HG03097 (cell line): ENCODE results near the gene CD8B2.
"Not testable (repeated sequence)": the region's sequence is repeated elsewhere in the genome, so short reads cannot be mapped to it uniquely, and the experiment has no call there.

Experiments
- ATAC-seq: cut with Tn5 transposase; IDR thresholded peaks from one replicate; pipeline ENCODE4 v1.9.1; 2021; ENCODE audit not compliant: unreplicated experiment, low FRiP score

CD8B2 gene

GRCh38 chr2:106486551-106487385, at the start of gene CD8B2:
Gene CD8B2, plus strand, starts transcription at chr2:106487364. Its CDS starts 63 bp downstream, at chr2:106487427.
- not testable (repeated sequence) for ATAC-seq

DNA sequence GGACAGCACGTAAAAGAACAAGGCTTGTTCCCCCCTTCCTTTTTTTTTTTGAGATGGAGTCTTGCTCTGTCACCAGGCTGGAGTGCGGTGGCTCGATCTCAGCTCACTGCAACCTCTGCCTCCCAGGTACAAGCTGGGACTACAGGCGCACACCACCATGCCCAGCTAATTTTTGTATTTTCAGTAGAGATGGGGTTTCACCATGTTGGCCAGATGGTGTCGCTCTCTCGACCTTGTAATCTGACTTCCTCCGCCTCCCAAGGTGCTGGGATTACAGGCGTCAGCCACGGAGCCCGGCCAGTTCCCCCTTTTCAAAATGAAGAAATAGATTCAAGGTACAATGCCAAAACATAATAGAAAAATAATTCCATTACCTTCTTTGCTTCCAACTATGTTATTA, 25.3 kb upstream of the CD8B2 start:
- not testable (repeated sequence) for ATAC-seq

DNA sequence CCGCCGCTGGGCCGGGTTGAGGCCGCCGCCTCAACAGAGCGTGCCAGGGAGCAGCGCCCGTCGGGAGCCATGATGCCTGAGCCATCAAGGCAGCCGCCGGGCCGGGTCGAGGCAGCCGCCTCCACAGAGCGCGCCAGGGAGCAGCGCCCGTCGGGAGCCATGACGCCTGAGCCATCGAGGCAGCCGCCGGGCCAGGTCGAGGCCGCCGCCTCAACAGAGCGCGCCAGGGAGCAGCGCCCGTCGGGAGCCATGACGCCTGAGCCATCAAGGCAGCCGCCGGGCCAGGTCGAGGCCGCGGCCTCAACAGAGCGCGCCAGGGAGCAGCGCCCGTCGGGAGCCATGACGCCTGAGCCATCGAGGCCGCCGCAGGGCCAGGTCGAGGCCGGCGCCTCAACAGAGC, 19.6 kb upstream of the CD8B2 start:
- ATAC-seq = not testable (repeated sequence)

DNA sequence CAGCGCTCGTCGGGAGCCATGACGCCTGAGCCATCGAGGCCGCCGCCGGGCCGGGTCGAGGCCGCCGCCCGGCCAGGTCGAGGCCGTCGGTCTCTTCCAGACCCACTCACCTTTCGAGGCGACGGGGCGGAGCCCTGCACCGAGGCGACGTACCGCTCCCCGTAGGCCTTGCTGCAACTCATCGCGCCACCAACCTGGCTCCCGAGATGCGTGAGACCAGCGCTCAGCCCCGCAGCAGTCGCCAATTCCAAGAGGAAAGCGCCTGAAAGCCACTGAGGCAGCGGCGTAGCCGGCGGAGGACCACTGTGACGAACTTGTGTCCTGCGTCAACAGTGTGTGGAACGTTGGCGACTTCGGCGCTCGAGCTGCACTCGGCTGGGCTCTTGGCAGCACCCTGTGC, 19.1 kb upstream of the CD8B2 start, which contains the start of gene RGPD3:
RGPD3 (minus strand) TSS at position 307 of the 400 bp plus-strand sequence; CDS start at position 182, 125 bp downstream.
- ATAC-seq = not testable (repeated sequence)

- not testable (repeated sequence) for ATAC-seq
Observed at GRCh38 chr2:106470658-106471057, 16.5 kb upstream of the CD8B2 start.

DNA sequence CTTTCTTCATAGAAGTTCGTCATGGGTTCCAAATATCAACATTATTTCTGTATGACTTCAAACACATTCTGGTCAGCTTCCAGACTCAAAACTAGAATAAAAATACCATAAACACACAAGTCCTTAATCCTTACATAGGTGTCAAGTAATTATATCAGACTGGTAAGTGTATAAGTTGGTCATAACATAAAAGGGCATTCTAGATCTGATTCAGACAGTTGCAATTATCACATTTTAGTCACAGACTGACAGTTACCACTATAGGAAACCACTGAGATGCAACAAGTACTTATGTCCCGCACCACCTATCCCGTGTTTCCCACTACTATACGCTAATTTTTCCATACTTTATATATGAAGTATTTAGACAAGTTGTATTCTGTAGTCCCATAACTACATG, 9.5 kb upstream of the CD8B2 start:
- not testable (repeated sequence) for ATAC-seq

DNA sequence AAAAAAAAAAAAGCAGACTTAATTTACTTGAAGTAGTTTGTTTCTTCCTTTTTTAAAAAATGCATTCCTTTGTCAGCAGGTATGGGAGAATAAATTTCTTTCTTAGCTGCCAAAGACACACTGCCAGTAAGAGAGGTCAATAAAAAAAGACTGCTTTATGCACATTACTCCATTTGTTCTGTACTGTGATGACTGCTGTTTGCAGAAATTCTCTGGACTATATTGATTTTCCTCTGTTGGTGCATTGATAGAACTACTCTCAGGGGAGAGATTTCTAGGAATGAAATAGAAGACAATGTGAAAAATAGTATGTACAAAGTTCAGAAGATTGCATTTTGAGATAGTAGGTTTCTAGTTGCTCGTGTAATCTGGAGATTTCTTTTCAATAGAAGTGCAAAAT, 7.6 kb upstream of the CD8B2 start:
- not testable (repeated sequence) for ATAC-seq

DNA sequence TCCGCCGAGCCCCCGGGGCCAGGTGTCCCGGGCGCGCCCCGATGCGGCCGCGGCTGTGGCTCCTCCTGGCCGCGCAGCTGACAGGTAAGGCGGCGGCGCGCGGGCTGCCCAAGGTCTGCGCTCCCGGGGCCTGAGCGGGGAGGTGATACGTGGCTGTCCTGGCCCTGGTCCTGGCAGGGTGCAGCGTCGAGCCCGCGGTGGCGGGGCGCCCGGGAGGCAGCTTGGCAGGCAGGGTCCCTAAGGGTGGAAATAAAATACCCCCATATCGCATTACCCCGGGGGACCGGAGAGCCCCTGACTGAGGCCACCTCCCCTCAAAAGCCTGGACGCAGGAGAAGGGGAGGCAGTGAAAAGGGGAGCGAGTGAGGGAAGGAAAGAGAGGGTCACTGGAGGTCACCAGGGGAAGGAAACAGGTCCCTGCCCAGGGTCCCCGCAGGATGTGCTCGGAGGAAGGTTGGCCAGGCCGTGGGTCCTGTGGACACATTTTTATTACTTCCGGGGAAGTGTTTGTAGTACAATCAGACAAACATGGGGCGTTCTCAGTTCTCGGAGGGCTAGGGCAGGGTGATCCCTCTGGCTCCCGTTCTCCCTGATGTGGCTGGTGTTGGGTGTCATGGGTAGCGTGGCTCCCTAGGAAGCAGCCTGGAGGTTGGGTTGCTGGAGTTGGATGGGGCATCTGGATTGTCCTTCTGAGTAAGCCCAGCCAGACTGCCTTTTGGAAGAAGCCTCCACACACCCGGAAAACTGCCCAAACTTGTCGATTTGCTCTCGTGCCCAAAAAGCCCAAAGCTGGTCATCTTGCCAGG, 425 bp downstream of the CD8B2 start:
- not testable (repeated sequence) for ATAC-seq

GRCh38 chr2:106489701-106490100, 2.5 kb downstream of the CD8B2 start:
- ATAC-seq = not testable (repeated sequence)

DNA sequence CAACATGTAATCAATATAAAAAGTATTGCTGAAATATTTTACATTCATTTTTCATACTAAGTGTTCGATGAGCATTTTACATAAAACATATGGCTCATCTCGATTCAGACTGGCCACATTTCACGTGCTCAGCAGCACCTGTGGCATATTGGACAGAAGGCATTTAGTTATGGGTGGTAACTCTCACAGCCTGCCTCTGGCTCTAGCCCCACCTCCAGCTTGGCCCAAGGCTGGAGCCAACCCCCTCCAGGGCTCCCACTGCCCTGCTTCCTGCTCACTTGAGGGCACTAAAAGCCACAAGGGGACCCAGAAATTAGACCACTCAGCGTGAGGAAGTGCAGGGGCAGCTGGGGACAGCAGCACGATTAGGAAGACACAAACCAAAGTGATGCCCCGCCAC, 5.2 kb downstream of the CD8B2 start:
- ATAC-seq = not testable (repeated sequence)

DNA sequence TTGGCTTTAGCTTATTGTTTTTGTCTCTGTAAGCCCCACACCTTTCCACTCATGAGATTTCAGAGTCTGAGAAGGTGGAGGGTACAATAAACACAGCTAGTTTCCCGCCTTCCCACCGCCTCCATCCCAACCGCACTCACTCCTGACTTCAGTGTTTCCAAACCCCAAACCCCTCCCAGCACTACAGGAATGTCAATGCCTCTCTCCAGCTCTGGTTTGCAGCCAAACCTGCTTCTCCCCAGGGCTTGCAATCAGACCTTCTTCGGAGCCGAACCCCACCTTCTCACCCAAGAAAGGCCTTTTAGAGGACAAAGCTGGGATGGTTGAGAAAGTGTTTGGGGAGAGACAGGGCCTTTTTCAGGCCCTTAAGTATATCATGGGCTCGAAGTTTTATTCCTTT, 5.7 kb downstream of the CD8B2 start:
- not testable (repeated sequence) for ATAC-seq

GRCh38 chr2:106498549-106498948, 11.4 kb downstream of the CD8B2 start:
- ATAC-seq = not testable (repeated sequence)

DNA sequence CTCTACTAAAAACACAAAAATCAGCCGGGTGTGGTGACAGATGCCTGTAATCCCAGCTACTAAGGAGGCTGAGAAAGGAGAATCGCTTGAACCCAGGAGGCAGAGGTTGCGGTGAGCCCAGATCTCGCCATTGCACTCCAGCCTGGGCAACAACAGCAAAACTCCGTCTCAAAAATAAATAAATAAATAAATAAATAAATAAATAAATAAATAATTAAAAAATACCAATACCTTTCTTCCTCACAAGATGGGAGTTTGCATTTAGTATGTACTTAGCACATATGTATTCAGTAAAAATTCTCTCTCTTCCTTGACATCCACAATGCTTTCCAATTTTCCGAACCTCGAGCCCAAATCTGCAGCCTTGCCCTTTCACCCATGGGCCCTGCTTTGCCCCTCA, 13.2 kb downstream of the CD8B2 start:
- ATAC-seq = not testable (repeated sequence)

DNA sequence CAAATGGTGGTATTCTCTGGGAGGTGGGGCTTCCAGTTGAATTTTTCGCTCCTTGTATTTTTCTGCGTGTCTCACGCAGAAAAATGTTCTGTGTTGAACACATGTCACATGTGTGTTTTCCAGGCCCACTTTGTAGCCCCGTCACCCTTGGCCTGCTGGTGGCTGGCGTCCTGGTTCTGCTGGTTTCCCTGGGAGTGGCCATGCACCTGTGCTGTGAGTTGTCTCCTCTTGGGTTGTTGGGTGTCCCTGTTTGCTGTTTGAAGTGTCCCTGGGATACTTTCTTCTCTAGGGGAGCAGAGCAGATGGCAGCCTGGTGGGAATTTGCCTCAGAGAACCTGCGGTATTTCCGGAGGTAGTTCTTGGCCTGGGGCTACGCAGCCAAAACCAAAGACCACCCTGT, 15.2 kb downstream of the CD8B2 start:
- ATAC-seq = not testable (repeated sequence)

DNA sequence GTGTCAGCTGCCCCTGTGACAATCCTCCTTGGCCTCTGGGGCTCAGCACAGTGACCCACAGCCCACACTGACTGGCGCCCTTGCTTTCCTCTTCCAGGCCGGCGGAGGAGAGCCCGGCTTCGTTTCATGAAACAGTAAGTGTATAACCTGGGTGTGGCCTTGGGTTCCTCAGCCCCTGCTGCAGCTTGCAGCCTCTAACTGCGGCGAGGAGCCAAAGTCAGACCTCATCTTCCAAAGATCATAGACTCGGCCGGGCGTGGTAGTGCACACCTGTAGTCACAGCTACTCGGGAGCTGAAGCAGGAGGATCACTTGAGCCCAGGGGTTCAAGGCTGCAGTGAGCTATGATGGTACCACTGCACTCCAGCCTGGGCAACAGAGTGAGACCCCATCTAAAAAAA, 17.0 kb downstream of the CD8B2 start:
- ATAC-seq = not testable (repeated sequence)

GRCh38 chr2:106504787-106505186, 17.6 kb downstream of the CD8B2 start:
- not testable (repeated sequence) for ATAC-seq

GRCh38 chr2:106506002-106506687, 19.0 kb downstream of the CD8B2 start:
- ATAC-seq = not testable (repeated sequence)

DNA sequence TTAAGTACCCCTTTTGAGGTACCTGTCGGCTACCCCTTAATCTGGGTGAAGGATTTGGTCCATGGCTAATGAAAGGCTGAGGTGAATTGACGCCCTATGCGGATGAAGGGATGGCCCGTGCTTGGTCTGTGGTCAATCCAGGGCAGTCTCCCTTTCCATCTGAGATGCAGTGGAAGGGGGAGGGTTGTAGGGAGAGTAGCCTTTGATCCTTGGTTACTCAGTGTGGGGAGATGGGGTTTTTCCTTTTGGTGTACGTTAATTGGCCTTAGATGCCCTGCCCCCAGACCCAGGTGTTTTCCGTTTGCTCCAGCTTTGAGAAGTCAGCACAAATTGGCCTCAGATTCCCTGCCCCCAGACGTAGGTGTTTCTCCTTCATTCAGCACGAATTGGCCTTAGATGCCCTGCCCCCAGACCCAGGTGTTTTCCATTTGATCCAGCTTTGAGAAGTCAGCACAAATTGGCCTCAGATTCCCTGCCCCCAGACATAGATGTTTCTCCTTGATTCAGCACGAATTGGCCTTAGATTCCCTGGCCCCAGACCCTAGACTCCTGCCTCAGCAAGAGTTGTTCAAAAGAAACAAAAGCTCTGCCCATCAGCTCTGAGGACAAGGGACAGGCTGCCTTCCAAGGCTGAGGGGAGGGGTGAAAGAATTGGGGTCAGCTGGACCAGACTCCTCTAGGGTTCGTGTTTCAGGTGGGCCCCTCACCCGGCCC, 21.7 kb downstream of the CD8B2 start:
- not testable (repeated sequence) for ATAC-seq

GRCh38 chr2:106509374-106509770, 22.2 kb downstream of the CD8B2 start:
- ATAC-seq = not testable (repeated sequence)

GRCh38 chr2:106510791-106511190, 23.6 kb downstream of the CD8B2 start:
- ATAC-seq = not testable (repeated sequence)
